ENCODE results near the gene FBRSL1. TPM values are rescaled to one million over a fixed set of nuclear protein-coding genes. Genes with fewer than 3 reads are reported as not detected.
A peak's percentile ranks its signal among the peaks of the same experiment; 100 is the strongest.

Gene FBRSL1
- total and polyA plus RNA-seq, 2 donors (not counting 3 experiments of a cell fraction or from before 2014, with no cell fraction given) = 19.3 to 79.8 TPM

DNA sequence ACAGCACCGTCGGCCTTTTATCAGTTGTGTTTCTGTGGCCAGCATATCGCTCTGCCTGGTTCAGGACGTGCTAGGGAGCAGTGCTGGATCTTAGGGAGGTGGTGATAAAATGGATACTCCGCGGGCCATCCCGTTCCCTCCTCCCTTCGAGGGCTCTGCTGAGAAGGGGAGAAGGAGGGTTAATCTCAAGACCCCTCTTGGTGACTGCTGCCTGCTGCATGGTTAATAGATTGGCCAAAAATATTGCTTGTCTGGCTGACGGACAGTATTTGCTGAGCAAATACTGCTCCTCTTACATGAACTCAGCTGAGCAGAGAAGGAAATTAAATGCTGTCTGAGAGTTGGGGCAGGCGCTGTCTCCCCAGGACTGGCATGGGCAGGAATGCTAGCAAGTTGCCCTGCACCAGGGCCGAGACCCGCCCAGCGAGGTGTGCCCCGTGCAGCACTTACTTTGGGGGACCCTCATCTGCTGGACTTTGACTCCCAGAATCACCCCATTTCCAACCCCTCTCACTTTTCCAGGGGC, 1.2 kb downstream of the FBRSL1 start:
- dilution Hi-C loops (cut with MboI; ENCODE audit: extremely low pct_ligation_motif_present, low sequenced_read_pairs) = no loop called here
- ChIA-PET POLR2A (no interaction called here), CTCF (interaction anchor here (2.3 kb wide), 1 partner anchor 33 kb away, joined by 10 read pairs; no protein-coding TSS in a partner anchor)
- DNase-seq (ENCODE audit: low read depth, low spot score) = peak; percentile 9
- peak overlapping the region; percentile 56 to 69 (median 67) for H3K4me3 ChIP-seq (replicated peaks in 1 of 3; ENCODE audit: insufficient read depth in 1 of 3, low read depth in 1 of 3, low read length in 3 of 3)
- peaks cover 3% of the 10 kb centered on the region for H4K20me1 ChIP-seq (replicated peaks; ENCODE audit: control insufficient read depth, extremely low read depth, insufficient read depth, low read length)
- H3K4me1 ChIP-seq (ENCODE audit: control insufficient read depth, extremely low read depth, insufficient read depth, low read length) = peaks cover 15% of the 10 kb centered on the region
- no peaks in the 10 kb centered on the region for H3K36me3 ChIP-seq (ENCODE audit: control insufficient read depth in 2 of 2, extremely low read depth in 1 of 2, insufficient read depth in 2 of 2, low read length in 2 of 2)
- peaks cover 46% of the 10 kb centered on the region for H3K79me2 ChIP-seq (ENCODE audit: control insufficient read depth, insufficient read depth, low read length)
- FAIRE-seq = no peak
- H3K9me1 ChIP-seq (replicated peaks; ENCODE audit: control insufficient read depth, extremely low read depth, insufficient read depth, low read length) = no peaks in the 10 kb centered on the region
- TF ChIP-seq POLR2AphosphoS5 (IDR thresholded peaks at IDR 0.05; ENCODE audit: insufficient read depth, low read depth, low read length) (no peak), POLR2A (IDR thresholded peaks at IDR 0.05; ENCODE audit: low read depth, low read length) (no peak)
- H3K4me2 ChIP-seq (ENCODE audit: insufficient read depth, low read length) = peak overlapping the region; percentile 88
- no peak overlapping the region for H2AFZ ChIP-seq (ENCODE audit: low read depth, low read length)
- H3K9me3 ChIP-seq (replicated peaks; ENCODE audit: control insufficient read depth, insufficient read depth, low read length) = no peaks in the 10 kb centered on the region
- BruUV-seq (replicated peaks) = TSS peak; percentile 45
- no peaks in the 10 kb centered on the region for H3K27me3 ChIP-seq (ENCODE audit: control insufficient read depth in 2 of 2, insufficient read depth in 2 of 2, low read length in 2 of 2)
- peak overlapping the region; percentile 51 for H3K9ac ChIP-seq (replicated peaks; ENCODE audit: extremely low read depth, insufficient read depth, low read length)
- no peak overlapping the region for H3K27ac ChIP-seq (ENCODE audit: insufficient read depth, low read depth, low read length)
- intact Hi-C loops (cut with micrococcal nuclease) = loop anchor here (2.0 kb wide), 1 partner anchor 70 kb away; no protein-coding TSS in a partner anchor

DNA sequence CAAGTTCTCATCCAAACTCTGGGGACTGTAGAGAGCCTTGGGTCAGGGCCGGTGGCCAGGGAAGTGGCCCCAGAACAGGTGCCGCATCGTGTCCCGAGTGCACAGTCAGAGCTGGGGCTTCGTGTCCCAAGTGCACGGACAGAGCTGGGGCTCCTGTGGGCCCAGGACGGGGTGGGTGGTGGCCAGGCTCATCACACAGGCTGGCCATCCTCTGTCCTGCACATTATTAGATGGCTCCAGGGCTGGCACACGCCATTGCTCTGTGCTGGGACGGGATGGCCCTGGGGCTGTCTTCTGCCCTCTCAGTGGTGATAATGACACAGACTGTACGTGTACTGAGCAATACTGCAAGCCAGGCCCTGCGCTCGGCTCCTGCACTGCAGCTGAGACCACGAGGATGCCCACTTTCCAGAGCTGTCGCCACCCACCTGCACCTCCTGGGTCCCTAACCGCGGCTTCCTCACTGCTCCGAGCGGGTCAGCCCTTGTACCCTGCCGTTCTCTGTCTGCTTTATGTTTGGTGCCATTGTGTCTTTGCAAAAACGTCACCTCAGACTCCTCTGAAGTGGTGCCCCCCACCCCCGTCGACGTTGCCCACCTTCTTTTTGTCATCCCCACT, 1.9 kb downstream of the FBRSL1 start:
- Histone ChIP-seq H3K9ac (replicated peaks; ENCODE audit: extremely low read depth, insufficient read depth, low read length) (no peak overlapping the region), H3K9me1 (replicated peaks; ENCODE audit: control insufficient read depth, extremely low read depth, insufficient read depth, low read length) (no peaks in the 10 kb centered on the region), H3K79me2 (ENCODE audit: control insufficient read depth, insufficient read depth, low read length) (peaks cover 53% of the 10 kb centered on the region), H2AFZ (ENCODE audit: low read depth, low read length) (no peak overlapping the region), H3K4me3 (replicated peaks in 1 of 3; ENCODE audit: insufficient read depth in 1 of 3, low read depth in 1 of 3, low read length in 3 of 3) (no peak overlapping the region), H4K20me1 (replicated peaks; ENCODE audit: control insufficient read depth, extremely low read depth, insufficient read depth, low read length) (peaks cover 3% of the 10 kb centered on the region), H3K36me3 (ENCODE audit: control insufficient read depth in 2 of 2, extremely low read depth in 1 of 2, insufficient read depth in 2 of 2, low read length in 2 of 2) (no peaks in the 10 kb centered on the region), H3K9me3 (replicated peaks; ENCODE audit: control insufficient read depth, insufficient read depth, low read length) (no peaks in the 10 kb centered on the region), H3K27ac (ENCODE audit: insufficient read depth, low read depth, low read length) (no peak overlapping the region), H3K4me1 (ENCODE audit: control insufficient read depth, extremely low read depth, insufficient read depth, low read length) (peaks cover 15% of the 10 kb centered on the region), H3K27me3 (ENCODE audit: control insufficient read depth in 2 of 2, insufficient read depth in 2 of 2, low read length in 2 of 2) (no peaks in the 10 kb centered on the region), H3K4me2 (ENCODE audit: insufficient read depth, low read length) (peak overlapping the region; percentile 88)
- TF ChIP-seq FOS (IDR thresholded peaks at IDR 0.05; ENCODE audit: borderline replicate concordance, insufficient read depth, low read length) (no peak), MYC (IDR thresholded peaks at IDR 0.05; ENCODE audit: low read depth, low read length) (no peak), POLR2AphosphoS5 (IDR thresholded peaks at IDR 0.05; ENCODE audit: insufficient read depth, low read depth, low read length) (no peak), JUN (IDR thresholded peaks at IDR 0.05; ENCODE audit: borderline replicate concordance, insufficient read depth, insufficient read length, low read depth) (no peak), GATA2 (IDR thresholded peaks at IDR 0.05; ENCODE audit: insufficient read depth, insufficient read length, low read depth, low read length) (no peak)
- POLR2A ChIA-PET = no interaction called here
- dilution Hi-C loops (cut with MboI; ENCODE audit: extremely low pct_ligation_motif_present, low sequenced_read_pairs) (no loop called here), intact Hi-C loops (cut with micrococcal nuclease) (loop anchor here (2.0 kb wide), 1 partner anchor 69 kb away; no protein-coding TSS in a partner anchor)
- FAIRE-seq (no peak), DNase-seq (ENCODE audit: low read depth, low spot score) (no peak)
- BruUV-seq (replicated peaks) = no TSS peak
- CTCF ChIA-PET = interaction anchor here (2.3 kb wide), 1 partner anchor 32 kb away, joined by 10 read pairs; no protein-coding TSS in a partner anchor
